ENCODE results near the gene GALNT17.

Gene GALNT17

GRCh38 chr7:71518880-71519279, 386.9 kb downstream of the GALNT17 start:
- DNase-seq (ENCODE audit: low spot score) = no peak
- POLR2A ChIA-PET (ENCODE audit: low non-redundant PET) = no interaction called here
- no peak overlapping the region for H3K27ac ChIP-seq
- CTCF ChIA-PET = no interaction called here
- TF ChIP-seq, protein P1, sequence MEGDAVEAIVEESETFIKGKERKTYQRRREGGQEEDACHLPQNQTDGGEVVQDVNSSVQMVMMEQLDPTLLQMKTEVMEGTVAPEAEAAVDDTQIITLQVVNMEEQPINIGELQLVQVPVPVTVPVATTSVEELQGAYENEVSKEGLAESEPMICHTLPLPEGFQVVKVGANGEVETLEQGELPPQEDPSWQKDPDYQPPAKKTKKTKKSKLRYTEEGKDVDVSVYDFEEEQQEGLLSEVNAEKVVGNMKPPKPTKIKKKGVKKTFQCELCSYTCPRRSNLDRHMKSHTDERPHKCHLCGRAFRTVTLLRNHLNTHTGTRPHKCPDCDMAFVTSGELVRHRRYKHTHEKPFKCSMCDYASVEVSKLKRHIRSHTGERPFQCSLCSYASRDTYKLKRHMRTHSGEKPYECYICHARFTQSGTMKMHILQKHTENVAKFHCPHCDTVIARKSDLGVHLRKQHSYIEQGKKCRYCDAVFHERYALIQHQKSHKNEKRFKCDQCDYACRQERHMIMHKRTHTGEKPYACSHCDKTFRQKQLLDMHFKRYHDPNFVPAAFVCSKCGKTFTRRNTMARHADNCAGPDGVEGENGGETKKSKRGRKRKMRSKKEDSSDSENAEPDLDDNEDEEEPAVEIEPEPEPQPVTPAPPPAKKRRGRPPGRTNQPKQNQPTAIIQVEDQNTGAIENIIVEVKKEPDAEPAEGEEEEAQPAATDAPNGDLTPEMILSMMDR (conservative IDR thresholded peaks at IDR 0.05; ENCODE audit: low read depth) = no peak

DNA sequence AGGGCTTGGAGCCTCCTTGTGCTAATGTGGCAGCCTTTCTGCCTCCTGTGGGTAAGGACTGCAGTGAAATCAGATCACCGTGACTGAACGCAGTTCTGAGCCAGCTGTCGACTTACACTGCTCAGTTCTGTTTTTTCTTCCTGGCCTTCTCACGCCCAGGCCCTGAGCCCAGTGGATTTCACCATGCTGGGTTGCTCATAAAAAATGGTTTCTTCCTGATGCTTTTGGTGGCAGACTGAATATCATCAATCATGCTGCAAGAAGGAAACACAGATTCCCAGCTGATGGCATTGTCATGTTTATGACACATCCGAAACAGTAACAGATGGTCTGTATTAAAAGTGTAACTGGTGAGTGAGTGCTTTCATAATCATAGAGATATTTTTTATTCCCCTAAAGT, 389.6 kb downstream of the GALNT17 start:
- CTCF ChIA-PET = no interaction called here
- TF ChIP-seq, protein P1 (conservative IDR thresholded peaks at IDR 0.05; ENCODE audit: low read depth) = no peak
- no peak overlapping the region for H3K27ac ChIP-seq
- POLR2A ChIA-PET (ENCODE audit: low non-redundant PET) = no interaction called here
- DNase-seq (ENCODE audit: low spot score) = no peak

- no peak overlapping the region for H3K27ac ChIP-seq
- TF ChIP-seq, protein P1 (conservative IDR thresholded peaks at IDR 0.05; ENCODE audit: low read depth) = no peak
- ChIA-PET CTCF (no interaction called here), POLR2A (ENCODE audit: low non-redundant PET) (no interaction called here)
- no peak for DNase-seq (ENCODE audit: low spot score)
Measured at GRCh38 chr7:71526106-71526505, 394.2 kb downstream of the GALNT17 start.

GRCh38 chr7:71527213-71527612, 395.3 kb downstream of the GALNT17 start:
- TF ChIP-seq, protein P1 (conservative IDR thresholded peaks at IDR 0.05; ENCODE audit: low read depth) = no peak
- H3K27ac ChIP-seq = no peak overlapping the region
- CTCF ChIA-PET = no interaction called here
- DNase-seq (ENCODE audit: low spot score) = no peak
- POLR2A ChIA-PET (ENCODE audit: low non-redundant PET) = no interaction called here

DNA sequence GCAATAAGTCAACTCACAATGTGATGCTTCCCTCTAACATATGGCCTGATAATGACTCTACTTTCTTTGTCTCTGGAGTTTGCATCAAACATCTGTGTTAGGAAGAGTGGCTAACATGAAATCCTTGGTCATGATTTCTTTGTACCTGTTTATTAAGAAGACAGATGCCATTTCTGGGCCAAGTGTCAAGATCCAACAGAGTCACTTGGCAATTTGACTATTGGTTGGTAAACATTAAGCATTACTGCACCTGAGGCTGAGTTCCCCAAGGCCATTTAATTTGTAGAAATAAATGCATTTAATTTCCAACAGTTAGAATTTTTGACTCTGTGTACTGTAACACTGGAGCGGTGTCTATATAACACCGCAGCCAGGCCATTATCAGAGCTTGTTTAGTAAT, 403.7 kb downstream of the GALNT17 start:
- H3K27ac ChIP-seq = no peak overlapping the region
- TF ChIP-seq, protein P1 (conservative IDR thresholded peaks at IDR 0.05; ENCODE audit: low read depth) = no peak
- ChIA-PET CTCF (no interaction called here), POLR2A (ENCODE audit: low non-redundant PET) (no interaction called here)
- DNase-seq (ENCODE audit: low spot score) = no peak

- TF ChIP-seq, protein P1 (conservative IDR thresholded peaks at IDR 0.05; ENCODE audit: low read depth) = no peak
- DNase-seq (ENCODE audit: low spot score) = no peak
- no peak overlapping the region for H3K27ac ChIP-seq
- ChIA-PET POLR2A (ENCODE audit: low non-redundant PET) (no interaction called here), CTCF (no interaction called here)
Measured at GRCh38 chr7:71538210-71538609, 406.3 kb downstream of the GALNT17 start.

- TF ChIP-seq, protein P1 (conservative IDR thresholded peaks at IDR 0.05; ENCODE audit: low read depth) = no peak
- POLR2A ChIA-PET (ENCODE audit: low non-redundant PET) = no interaction called here
- H3K27ac ChIP-seq = no peak overlapping the region
- DNase-seq (ENCODE audit: low spot score) = no peak
- CTCF ChIA-PET = no interaction called here
Measured at GRCh38 chr7:71539615-71540014, 407.7 kb downstream of the GALNT17 start.

Data from RWPE1 (cell line).